Body of pancreas (tissue), 4 donors: ENCODE results near the gene USF2. TPM values are rescaled to one million over a fixed set of nuclear protein-coding genes. Genes with fewer than 3 reads are reported as not detected.

ENCODE experiments used
- ATAC-seq: fragments of 150-250 bp; one replicate; pipeline ENCODE4 v1.9.1; 2016
- DNase-seq, 4 donors: peaks; one replicate each; pipeline ENCODE4 v3.0.0-alpha.2; 2019
- H3K27ac ChIP-seq, 4 donors: fragments of 200-600 bp; sonication (generic); 1 replicate in 3 of 4; 2 replicates in 1 of 4; pipeline versions ENCODE4 v1.5.1 to v1.6.1; 2016 to 2019; ENCODE audit warnings: mild to moderate bottlenecking in 1 of 4, mixed read lengths in 1 of 4, moderate library complexity in 1 of 4
- H3K27me3 ChIP-seq, 2 donors: fragments of 200-600 bp; sonication (generic); one replicate each; pipeline ENCODE4 v1.6.0; 2016; ENCODE audit warnings: mild to moderate bottlenecking in 1 of 2
- H3K36me3 ChIP-seq, 2 donors: fragments of 200-600 bp; sonication (generic); replicated peaks in 1 of 2; 2 replicates each; pipeline ENCODE4 v1.5.1; 2016; ENCODE audit warnings: low read depth in 2 of 2; ENCODE audit not compliant: insufficient read depth in 1 of 2
- H3K4me1 ChIP-seq: fragments of 200-600 bp; sonication (generic); one replicate; pipeline ENCODE4 v1.6.0; 2016
- H3K4me3 ChIP-seq, 2 donors: fragments of 200-600 bp; sonication (generic); 1 replicate in 1 of 2; 2 replicates in 1 of 2; pipeline ENCODE4 v1.5.1; 2016 to 2019
- H3K9me3 ChIP-seq, 3 donors: fragments of 200-600 bp; sonication (generic); 1 replicate in 2 of 3; 2 replicates in 1 of 3; pipeline ENCODE4 v1.5.1; 2016
- POLR2A ChIP-seq, 3 donors: fragments of 450-650 bp; IDR thresholded peaks; one replicate each; pipeline ENCODE4 v1.6.1; 2016; ENCODE audit warnings: antibody characterized with exemption in 3 of 3, mild to moderate bottlenecking in 2 of 3
- whole genome bisulfite sequencing, 2 donors: methylation state at CpG; one replicate each; pipeline ENCODE4 v1.1.5; 2017; 5-methylcytosine and 5-hydroxymethylcytosine counted together
- intact Hi-C: fragments of 100-400 bp; cut with DNase I; formaldehyde crosslinking; loops from one replicate; pipeline ENCODE4 v1.15.1; 2023
- total RNA-seq, 2 donors: library from RNA; depleted of rRNA; stranded (reverse); fragments of >200 nt; gene quantifications; one replicate each; pipeline ENCODE4 v1.1.0, GENCODE V29; 2016
- TF ChIP-seq, protein P1 (sequence below), 7 experiments: fragments of 450-650 bp in 4 of 7; fragments of 200-600 bp in 3 of 7; sonication (generic) in 3 of 7; IDR thresholded peaks; one replicate each; pipeline ENCODE4 v1.5.1; 2016 to 2019; ENCODE audit warnings: antibody characterized with exemption in 7 of 7

USF2 gene
- total RNA-seq, 2 donors from 2014 or later: 76.8 to 91.3 TPM

DNA sequence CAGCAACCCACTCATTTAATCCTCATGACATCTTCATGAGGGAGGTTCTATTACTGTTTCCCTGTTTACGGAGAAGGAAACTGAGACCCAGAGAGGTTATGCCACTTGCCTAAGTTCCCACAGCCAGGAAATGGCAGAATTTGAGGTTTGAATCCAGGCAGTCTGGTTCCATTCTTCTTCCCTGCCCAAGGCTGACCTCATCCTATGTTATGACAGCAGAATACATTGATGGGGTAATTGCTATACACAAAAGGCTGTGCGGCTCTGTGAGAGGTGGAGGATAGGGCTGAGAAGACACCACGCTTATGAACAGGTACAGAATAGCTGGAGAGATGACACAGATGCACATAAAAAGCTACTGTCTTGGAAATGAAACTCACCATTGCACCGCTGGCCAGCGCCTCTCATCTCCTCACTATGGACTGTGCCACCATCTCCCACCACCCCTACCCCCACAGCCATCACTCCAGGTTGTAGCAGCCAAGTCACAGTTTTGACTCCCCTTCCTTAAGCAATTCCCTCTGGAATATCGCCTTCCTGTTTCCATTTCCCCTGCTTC is 34.7 kb downstream of the USF2 start:
- intact Hi-C loops: no loop called here
- no peaks in the 10 kb centered on the region for H3K27me3 ChIP-seq
- no peaks in the 10 kb centered on the region for H3K9me3 ChIP-seq
- no peak overlapping the region for H3K27ac ChIP-seq
- ATAC-seq (no peak), DNase-seq (no peak)
- TF ChIP-seq, protein P1, sequence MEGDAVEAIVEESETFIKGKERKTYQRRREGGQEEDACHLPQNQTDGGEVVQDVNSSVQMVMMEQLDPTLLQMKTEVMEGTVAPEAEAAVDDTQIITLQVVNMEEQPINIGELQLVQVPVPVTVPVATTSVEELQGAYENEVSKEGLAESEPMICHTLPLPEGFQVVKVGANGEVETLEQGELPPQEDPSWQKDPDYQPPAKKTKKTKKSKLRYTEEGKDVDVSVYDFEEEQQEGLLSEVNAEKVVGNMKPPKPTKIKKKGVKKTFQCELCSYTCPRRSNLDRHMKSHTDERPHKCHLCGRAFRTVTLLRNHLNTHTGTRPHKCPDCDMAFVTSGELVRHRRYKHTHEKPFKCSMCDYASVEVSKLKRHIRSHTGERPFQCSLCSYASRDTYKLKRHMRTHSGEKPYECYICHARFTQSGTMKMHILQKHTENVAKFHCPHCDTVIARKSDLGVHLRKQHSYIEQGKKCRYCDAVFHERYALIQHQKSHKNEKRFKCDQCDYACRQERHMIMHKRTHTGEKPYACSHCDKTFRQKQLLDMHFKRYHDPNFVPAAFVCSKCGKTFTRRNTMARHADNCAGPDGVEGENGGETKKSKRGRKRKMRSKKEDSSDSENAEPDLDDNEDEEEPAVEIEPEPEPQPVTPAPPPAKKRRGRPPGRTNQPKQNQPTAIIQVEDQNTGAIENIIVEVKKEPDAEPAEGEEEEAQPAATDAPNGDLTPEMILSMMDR (IDR thresholded peaks at IDR 0.05): no peak
- TF ChIP-seq POLR2A (IDR thresholded peaks at IDR 0.05): no peak
- WGBS, 2 donors: 84 to 93% methylated on average over 6 of the region's 6 CpGs
- no peak overlapping the region for H3K4me3 ChIP-seq
- no peaks in the 10 kb centered on the region for H3K4me1 ChIP-seq
- H3K36me3 ChIP-seq: no peaks in the 10 kb centered on the region

- no peaks in the 10 kb centered on the region for H3K27me3 ChIP-seq
- no peak overlapping the region for H3K4me3 ChIP-seq
- H3K4me1 ChIP-seq: peaks cover 2% of the 10 kb centered on the region
- no peaks in the 10 kb centered on the region for H3K9me3 ChIP-seq
- no peak for ATAC-seq
- 84 to 88% methylated on average over 11 of the region's 11 CpGs for WGBS, 2 donors
- no peak overlapping the region for H3K27ac ChIP-seq
- no peak for TF ChIP-seq POLR2A (IDR thresholded peaks at IDR 0.05)
- TF ChIP-seq, protein P1 (IDR thresholded peaks at IDR 0.05): no peak
- no peaks in the 10 kb centered on the region for H3K36me3 ChIP-seq
- no peak for DNase-seq
- intact Hi-C loops: no loop called here
Observed at GRCh38 chr19:35304036-35304435, 35.3 kb downstream of the USF2 start.

DNA sequence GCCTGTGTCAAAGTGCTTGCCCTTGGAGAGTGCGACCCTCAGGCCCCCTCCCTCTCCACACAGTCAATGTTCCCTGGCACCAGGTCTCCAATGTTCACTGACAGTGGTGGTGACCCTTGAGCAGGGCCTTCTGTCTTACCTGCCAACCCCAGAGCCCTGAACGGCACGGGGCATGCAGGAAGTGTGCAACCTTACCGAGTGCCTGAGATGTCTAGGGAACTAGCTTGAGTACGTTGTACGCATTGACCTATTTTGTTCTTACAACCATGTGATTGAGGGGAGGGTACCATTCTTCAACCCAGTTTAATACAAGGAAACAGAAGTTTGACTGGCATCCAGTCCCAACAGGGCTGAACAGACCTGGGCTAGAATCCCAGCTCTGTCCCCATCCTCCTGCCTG is 36.4 kb downstream of the USF2 start:
- TF ChIP-seq, protein P1 (IDR thresholded peaks at IDR 0.05): no peak
- TF ChIP-seq POLR2A (IDR thresholded peaks at IDR 0.05): no peak
- H3K9me3 ChIP-seq: no peaks in the 10 kb centered on the region
- 55 to 100% methylated on average over 2 to 6 of the region's 6 CpGs for WGBS, 2 donors
- no peak for DNase-seq
- no peaks in the 10 kb centered on the region for H3K27me3 ChIP-seq
- no peak overlapping the region for H3K27ac ChIP-seq
- intact Hi-C loops: no loop called here
- H3K4me1 ChIP-seq: peaks cover 14% of the 10 kb centered on the region
- H3K4me3 ChIP-seq: no peak overlapping the region
- ATAC-seq: no peak
- H3K36me3 ChIP-seq: no peaks in the 10 kb centered on the region

DNA sequence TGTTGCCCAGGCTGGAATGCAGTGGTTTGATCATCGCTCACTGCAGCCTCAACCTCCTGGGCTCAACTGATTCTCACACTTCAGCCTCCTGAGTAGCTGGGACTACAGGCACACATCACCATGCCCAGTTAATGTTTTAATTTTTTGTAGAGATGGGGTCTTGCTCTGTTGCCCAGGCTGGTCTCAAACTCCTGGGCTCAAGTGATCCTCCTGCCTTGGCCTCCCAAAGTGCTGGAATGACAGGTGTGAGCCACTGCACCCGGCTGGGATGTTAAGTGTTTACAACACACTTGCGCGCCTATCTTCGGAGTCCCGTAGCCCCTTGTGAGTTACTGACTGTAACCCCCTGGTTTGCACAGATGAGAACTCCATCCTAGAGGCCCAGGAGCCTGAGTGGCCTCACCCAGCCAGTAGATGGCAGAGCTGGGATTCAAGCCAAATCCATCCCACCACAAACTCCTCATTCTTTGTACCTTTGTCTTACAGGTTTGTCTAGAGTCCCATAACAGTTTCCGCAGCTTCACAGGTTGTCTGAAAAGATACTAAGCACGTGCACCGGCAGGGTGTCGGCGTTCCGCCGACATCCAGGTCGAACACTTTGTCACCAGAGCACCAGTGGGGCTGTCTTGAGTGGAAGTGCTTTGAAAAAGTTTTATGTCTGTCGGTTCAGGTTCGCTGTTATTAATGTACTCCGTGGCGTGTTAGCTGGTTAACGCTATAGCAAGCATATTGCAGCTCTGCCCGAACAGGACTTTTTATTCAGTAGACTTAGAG is 37.9 kb downstream of the USF2 start:
- Histone ChIP-seq H3K27me3 (no peaks in the 10 kb centered on the region), H3K4me3 (no peak overlapping the region), H3K9me3 (no peaks in the 10 kb centered on the region), H3K36me3 (no peaks in the 10 kb centered on the region), H3K27ac (no peak overlapping the region), H3K4me1 (peaks cover 15% of the 10 kb centered on the region)
- WGBS, 2 donors: 85 to 89% methylated on average over 18 to 20 of the region's 20 CpGs
- ATAC-seq (no peak), DNase-seq (no peak)
- intact Hi-C loops: no loop called here
- TF ChIP-seq POLR2A (IDR thresholded peaks at IDR 0.05): no peak
- TF ChIP-seq, protein P1 (IDR thresholded peaks at IDR 0.05): peak in 1 of 7 experiments; percentile 4
